ENCODE data around the gene TRIM31. TPM values are rescaled to one million over a fixed set of nuclear protein-coding genes. Genes with fewer than 3 reads are reported as not detected.

TRIM31 gene
- total and polyA plus RNA-seq, 8 donors: 1.2 to 52.2 (median 7.8) TPM; not detected in 2

DNA sequence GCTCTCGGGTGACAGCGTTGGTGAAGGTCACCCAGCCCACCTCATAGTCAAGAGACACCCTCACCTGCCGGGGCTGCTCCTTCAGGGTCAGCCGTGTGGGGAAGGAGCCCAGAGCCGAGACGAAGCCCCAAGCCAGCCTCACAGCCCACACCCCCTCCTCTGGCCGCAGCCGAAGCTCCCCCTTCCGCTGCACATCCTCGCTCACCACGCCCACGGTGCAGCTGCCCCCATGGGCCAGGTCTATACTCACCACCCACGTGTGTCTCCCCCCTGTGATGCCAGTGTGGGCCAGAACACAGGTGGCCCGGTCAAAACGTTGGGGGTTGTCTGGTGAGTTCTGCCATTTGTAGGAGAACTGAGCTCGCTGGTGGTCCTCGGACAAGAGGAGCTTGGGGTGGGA lies 41.2 kb upstream of the TRIM31 start:
- no peak overlapping the region for H3K27ac ChIP-seq
- peaks cover 0 to 10% (median 0%) of the 10 kb centered on the region in 4 donors for H3K4me1 ChIP-seq
- 83 to 87% (median 86%) methylated on average over 17 of the region's 17 CpGs for WGBS, 5 donors
- peaks cover 0 to 52% (median 3%) of the 10 kb centered on the region in 3 donors for H3K27me3 ChIP-seq
- H3K36me3 ChIP-seq: no peaks in the 10 kb centered on the region
- TF ChIP-seq POLR2A (IDR thresholded peaks at IDR 0.05): no peak
- TF ChIP-seq, protein P1, sequence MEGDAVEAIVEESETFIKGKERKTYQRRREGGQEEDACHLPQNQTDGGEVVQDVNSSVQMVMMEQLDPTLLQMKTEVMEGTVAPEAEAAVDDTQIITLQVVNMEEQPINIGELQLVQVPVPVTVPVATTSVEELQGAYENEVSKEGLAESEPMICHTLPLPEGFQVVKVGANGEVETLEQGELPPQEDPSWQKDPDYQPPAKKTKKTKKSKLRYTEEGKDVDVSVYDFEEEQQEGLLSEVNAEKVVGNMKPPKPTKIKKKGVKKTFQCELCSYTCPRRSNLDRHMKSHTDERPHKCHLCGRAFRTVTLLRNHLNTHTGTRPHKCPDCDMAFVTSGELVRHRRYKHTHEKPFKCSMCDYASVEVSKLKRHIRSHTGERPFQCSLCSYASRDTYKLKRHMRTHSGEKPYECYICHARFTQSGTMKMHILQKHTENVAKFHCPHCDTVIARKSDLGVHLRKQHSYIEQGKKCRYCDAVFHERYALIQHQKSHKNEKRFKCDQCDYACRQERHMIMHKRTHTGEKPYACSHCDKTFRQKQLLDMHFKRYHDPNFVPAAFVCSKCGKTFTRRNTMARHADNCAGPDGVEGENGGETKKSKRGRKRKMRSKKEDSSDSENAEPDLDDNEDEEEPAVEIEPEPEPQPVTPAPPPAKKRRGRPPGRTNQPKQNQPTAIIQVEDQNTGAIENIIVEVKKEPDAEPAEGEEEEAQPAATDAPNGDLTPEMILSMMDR (IDR thresholded peaks at IDR 0.05): no peak
- no peak for TF ChIP-seq POLR2AphosphoS5 (IDR thresholded peaks at IDR 0.05)
- TF ChIP-seq EP300 (IDR thresholded peaks at IDR 0.05): no peak
- H3K4me3 ChIP-seq: no peak overlapping the region
- no peak for DNase-seq
- H3K9me3 ChIP-seq: no peaks in the 10 kb centered on the region
- intact Hi-C loops (cut with DNase I; ENCODE audit: low total_unique reads): no loop called here

DNA sequence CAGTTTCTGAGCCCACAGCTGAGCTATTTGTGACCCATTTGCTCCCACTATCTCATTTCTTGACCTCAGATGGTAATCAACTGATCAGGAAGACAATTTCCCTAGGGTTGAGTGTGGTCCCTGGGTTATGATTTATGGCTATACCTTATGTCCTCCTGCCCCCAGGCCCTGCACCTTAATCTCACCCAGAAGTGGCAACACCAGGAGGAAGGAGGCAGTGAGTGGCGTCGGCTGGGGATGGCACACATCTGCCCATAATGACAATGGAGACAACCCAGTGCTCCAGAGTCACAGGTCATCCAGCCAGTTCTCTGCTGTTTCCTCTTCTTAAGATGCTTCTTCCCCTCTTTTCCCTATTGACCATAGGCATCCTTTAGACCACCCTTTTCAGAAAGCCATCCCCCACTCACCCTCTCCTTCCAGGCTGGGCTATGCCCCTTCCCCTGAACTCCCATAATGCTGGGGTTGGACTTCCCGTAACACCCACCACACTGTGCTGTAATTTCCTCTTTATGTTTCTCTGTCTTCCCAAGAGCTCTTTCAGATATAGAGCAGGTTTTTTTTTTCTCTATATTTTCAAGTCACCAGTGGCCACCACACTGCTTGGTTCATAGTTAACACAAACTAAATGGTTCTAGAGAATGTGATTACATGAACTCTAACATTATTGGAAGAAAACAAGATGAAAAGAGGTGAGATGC lies 40.2 kb upstream of the TRIM31 start:
- Histone ChIP-seq H3K4me1 (peaks cover 0 to 10% (median 0%) of the 10 kb centered on the region in 4 donors), H3K9me3 (no peaks in the 10 kb centered on the region), H3K36me3 (no peaks in the 10 kb centered on the region), H3K27ac (no peak overlapping the region), H3K4me3 (no peak overlapping the region), H3K27me3 (peaks cover 0 to 51% (median 3%) of the 10 kb centered on the region in 3 donors)
- TF ChIP-seq, protein P1 (IDR thresholded peaks at IDR 0.05): no peak
- TF ChIP-seq POLR2AphosphoS5 (IDR thresholded peaks at IDR 0.05) (no peak), EP300 (IDR thresholded peaks at IDR 0.05) (no peak), POLR2A (IDR thresholded peaks at IDR 0.05) (no peak)
- DNase-seq: no peak
- 74 to 83% (median 77%) methylated on average over 3 of the region's 3 CpGs for WGBS, 5 donors
- intact Hi-C loops (cut with DNase I; ENCODE audit: low total_unique reads): no loop called here

DNA sequence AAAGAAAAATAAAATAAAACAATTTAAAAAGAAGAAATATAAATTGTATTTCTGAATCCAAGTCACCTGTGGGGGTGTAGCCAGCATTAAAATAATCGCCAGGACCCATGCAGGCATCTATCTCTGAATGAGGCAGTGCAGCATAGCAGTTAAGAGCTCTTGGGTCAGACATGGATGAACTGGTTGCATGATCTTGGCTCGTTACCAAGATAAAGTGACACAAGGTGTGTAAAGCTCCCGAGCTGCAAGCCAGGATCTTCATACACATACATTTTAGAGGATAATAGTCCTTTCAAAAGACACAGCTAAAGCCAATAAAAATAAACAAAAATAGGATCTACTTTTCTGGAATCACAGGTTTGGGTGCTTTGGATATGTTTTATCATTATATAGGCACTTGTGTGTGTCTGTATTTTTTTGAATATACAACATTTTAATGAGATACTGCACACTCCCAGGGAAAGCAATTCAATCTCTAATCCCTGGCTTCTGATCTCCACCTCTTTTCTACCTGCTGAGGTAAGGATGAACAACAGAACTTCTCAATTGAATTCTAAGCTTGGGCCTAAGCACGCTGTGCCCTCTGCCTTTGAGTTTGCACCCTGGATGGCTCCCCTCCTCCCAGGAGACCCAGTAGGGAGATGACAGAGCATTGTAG lies 39.3 kb upstream of the TRIM31 start:
- H3K4me3 ChIP-seq: no peak overlapping the region
- intact Hi-C loops (cut with DNase I; ENCODE audit: low total_unique reads): no loop called here
- TF ChIP-seq POLR2AphosphoS5 (IDR thresholded peaks at IDR 0.05): no peak
- TF ChIP-seq, protein P1 (IDR thresholded peaks at IDR 0.05): no peak
- TF ChIP-seq POLR2A (IDR thresholded peaks at IDR 0.05): no peak
- TF ChIP-seq EP300 (IDR thresholded peaks at IDR 0.05): no peak
- H3K4me1 ChIP-seq: peaks cover 0 to 10% (median 0%) of the 10 kb centered on the region in 4 donors
- no peaks in the 10 kb centered on the region for H3K36me3 ChIP-seq
- no peak for DNase-seq
- peaks cover 0 to 57% (median 3%) of the 10 kb centered on the region in 3 donors for H3K27me3 ChIP-seq
- H3K27ac ChIP-seq: no peak overlapping the region
- WGBS, 5 donors: 43 to 65% (median 55%) methylated on average over 4 of the region's 4 CpGs
- no peaks in the 10 kb centered on the region for H3K9me3 ChIP-seq

DNA sequence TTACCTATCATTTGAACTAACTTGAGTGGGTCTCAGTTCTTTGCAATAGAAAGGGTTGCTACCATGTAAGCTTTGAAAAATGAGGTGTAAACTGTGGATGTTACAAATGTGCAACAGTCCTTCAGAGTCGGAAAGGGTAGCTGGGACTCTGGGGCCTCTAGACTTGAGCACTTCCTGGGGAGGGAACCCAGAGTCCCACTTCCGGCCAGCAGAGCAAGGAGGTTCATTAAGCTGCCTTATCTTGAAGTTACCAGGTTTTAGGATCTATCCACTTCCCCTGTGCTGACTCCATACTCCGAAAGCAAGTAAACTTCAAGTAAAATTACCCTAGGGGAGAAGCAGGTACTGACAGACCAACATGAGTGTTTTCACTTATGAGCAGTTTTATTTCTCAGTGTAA lies 38.7 kb upstream of the TRIM31 start:
- Histone ChIP-seq H3K9me3 (no peaks in the 10 kb centered on the region), H3K36me3 (no peaks in the 10 kb centered on the region), H3K4me3 (no peak overlapping the region), H3K27ac (no peak overlapping the region), H3K27me3 (peaks cover 0 to 58% (median 0%) of the 10 kb centered on the region in 3 donors), H3K4me1 (peaks cover 0 to 6% (median 0%) of the 10 kb centered on the region in 4 donors)
- TF ChIP-seq, protein P1 (IDR thresholded peaks at IDR 0.05): no peak
- TF ChIP-seq POLR2A (IDR thresholded peaks at IDR 0.05): no peak
- no peak for TF ChIP-seq EP300 (IDR thresholded peaks at IDR 0.05)
- TF ChIP-seq POLR2AphosphoS5 (IDR thresholded peaks at IDR 0.05): no peak
- DNase-seq: no peak
- intact Hi-C loops (cut with DNase I; ENCODE audit: low total_unique reads): no loop called here
- WGBS, 5 donors: 48 to 71% (median 63%) methylated on average over 3 of the region's 3 CpGs
